Chondrocyte (in vitro differentiated cells): ENCODE data around the gene ALDOA. TPM values are rescaled to one million over a fixed set of nuclear protein-coding genes. Genes with fewer than 3 reads are reported as not detected.

Source experiments
- DNase-seq: peaks from one replicate; pipeline ENCODE4 v3.0.0; 2021; ENCODE audit warnings: mixed read lengths, low spot score
- H3K27ac Mint-ChIP-seq: one replicate; pipeline ENCODE4 v1.8.0; 2021; ENCODE audit warnings: mild to moderate bottlenecking, moderate library complexity, mixed read lengths; ENCODE audit not compliant: unreplicated experiment
- H3K27me3 Mint-ChIP-seq: 2 replicates; pipeline ENCODE4 v1.8.0; 2021; ENCODE audit warnings: low read depth, mixed read lengths
- H3K36me3 Mint-ChIP-seq: 2 replicates; pipeline ENCODE4 v1.8.0; 2021; ENCODE audit warnings: low read depth, mixed read lengths
- H3K4me1 Mint-ChIP-seq: 2 replicates; pipeline ENCODE4 v1.8.0; 2021; ENCODE audit warnings: low read depth, mild to moderate bottlenecking, mixed read lengths
- H3K4me3 Mint-ChIP-seq: one replicate; pipeline ENCODE4 v1.8.0; 2021; ENCODE audit warnings: mild to moderate bottlenecking, moderate library complexity, mixed read lengths; ENCODE audit not compliant: unreplicated experiment
- H3K9me3 Mint-ChIP-seq: 2 replicates; pipeline ENCODE4 v1.8.0; 2021; ENCODE audit warnings: low read depth, mixed read lengths
- total RNA-seq: library from RNA; stranded (reverse); gene quantifications from 3 replicates; pipeline ENCODE4 v1.2.1, GENCODE V29; 2021
- TF ChIP-seq, protein P1 (sequence below): fragments of 200-600 bp; sonication (generic); IDR thresholded peaks from 2 replicates; pipeline ENCODE4 v1.5.0; 2021; ENCODE audit warnings: antibody characterized with exemption, mild to moderate bottlenecking, moderate library complexity

Gene ALDOA
- total RNA-seq, 1 donor from 2014 or later: 1,094 TPM

GRCh38 chr16:30022887-30023286, 42.7 kb upstream of the ALDOA start, which contains the start of gene C16orf92:
TSS of gene C16orf92 (plus strand) at chr16:30023198. CDS start at chr16:30023341, 143 bp downstream.
- Mint-ChIP-seq H3K36me3 (no peaks in the 10 kb centered on the region), H3K4me3 (no peak within 1 kb of the TSS), H3K27me3 (peaks cover 18% of the 10 kb centered on the region), H3K9me3 (no peaks in the 10 kb centered on the region), H3K4me1 (peaks cover 5% of the 10 kb centered on the region), H3K27ac (no peak within 1 kb of the TSS)
- no peak for DNase-seq
- TF ChIP-seq, protein P1, sequence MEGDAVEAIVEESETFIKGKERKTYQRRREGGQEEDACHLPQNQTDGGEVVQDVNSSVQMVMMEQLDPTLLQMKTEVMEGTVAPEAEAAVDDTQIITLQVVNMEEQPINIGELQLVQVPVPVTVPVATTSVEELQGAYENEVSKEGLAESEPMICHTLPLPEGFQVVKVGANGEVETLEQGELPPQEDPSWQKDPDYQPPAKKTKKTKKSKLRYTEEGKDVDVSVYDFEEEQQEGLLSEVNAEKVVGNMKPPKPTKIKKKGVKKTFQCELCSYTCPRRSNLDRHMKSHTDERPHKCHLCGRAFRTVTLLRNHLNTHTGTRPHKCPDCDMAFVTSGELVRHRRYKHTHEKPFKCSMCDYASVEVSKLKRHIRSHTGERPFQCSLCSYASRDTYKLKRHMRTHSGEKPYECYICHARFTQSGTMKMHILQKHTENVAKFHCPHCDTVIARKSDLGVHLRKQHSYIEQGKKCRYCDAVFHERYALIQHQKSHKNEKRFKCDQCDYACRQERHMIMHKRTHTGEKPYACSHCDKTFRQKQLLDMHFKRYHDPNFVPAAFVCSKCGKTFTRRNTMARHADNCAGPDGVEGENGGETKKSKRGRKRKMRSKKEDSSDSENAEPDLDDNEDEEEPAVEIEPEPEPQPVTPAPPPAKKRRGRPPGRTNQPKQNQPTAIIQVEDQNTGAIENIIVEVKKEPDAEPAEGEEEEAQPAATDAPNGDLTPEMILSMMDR: no peak

- Mint-ChIP-seq H3K9me3 (no peaks in the 10 kb centered on the region), H3K27ac (no peak overlapping the region), H3K36me3 (no peaks in the 10 kb centered on the region), H3K4me3 (no peak overlapping the region), H3K27me3 (peaks cover 20% of the 10 kb centered on the region), H3K4me1 (peaks cover 5% of the 10 kb centered on the region)
- TF ChIP-seq, protein P1: no peak
- DNase-seq: no peak
These were observed 42.0 kb upstream of the ALDOA start for GRCh38 chr16:30023586-30023985.

DNA sequence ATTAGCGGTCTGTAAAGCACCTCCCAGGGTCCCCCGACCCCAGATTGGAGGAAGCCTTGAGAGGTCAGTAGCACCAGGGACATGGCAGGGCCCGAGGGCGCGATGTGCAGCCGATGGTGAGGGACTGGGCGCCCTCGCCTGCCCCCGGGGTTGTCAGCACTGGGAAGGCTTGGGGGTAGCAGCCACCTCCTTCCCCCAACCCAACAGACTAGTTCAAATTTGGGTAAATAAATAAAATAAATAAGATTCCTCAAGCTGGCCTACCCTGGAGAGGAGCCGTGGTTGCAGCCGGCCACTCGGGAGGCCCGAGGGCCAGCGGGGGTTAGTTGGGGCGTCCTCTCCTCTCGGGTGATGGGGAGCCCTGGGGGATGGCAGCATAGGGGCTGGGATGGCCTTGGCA, 41.1 kb upstream of the ALDOA start:
- Mint-ChIP-seq H3K36me3 (no peaks in the 10 kb centered on the region), H3K27ac (no peak overlapping the region), H3K9me3 (no peaks in the 10 kb centered on the region), H3K4me3 (no peak overlapping the region), H3K4me1 (peaks cover 5% of the 10 kb centered on the region), H3K27me3 (peaks cover 24% of the 10 kb centered on the region)
- DNase-seq: no peak
- TF ChIP-seq, protein P1: no peak

- TF ChIP-seq, protein P1: no peak
- DNase-seq: no peak
- no peaks in the 10 kb centered on the region for H3K36me3 Mint-ChIP-seq
- peaks cover 5% of the 10 kb centered on the region for H3K4me1 Mint-ChIP-seq
- H3K9me3 Mint-ChIP-seq: no peaks in the 10 kb centered on the region
- H3K4me3 Mint-ChIP-seq: no peak overlapping the region
- no peak overlapping the region for H3K27ac Mint-ChIP-seq
- peaks cover 32% of the 10 kb centered on the region for H3K27me3 Mint-ChIP-seq
These were observed 40.4 kb upstream of the ALDOA start for GRCh38 chr16:30025156-30025555.

GRCh38 chr16:30025574-30025973, 40.0 kb upstream of the ALDOA start:
- no peak for DNase-seq
- Mint-ChIP-seq H3K27me3 (peaks cover 34% of the 10 kb centered on the region), H3K9me3 (no peaks in the 10 kb centered on the region), H3K4me3 (no peak overlapping the region), H3K4me1 (peaks cover 5% of the 10 kb centered on the region), H3K36me3 (no peaks in the 10 kb centered on the region), H3K27ac (no peak overlapping the region)
- TF ChIP-seq, protein P1: no peak
